Retinal pigment epithelial cell (primary cell): ENCODE results near the gene CTSD.
A peak's percentile ranks its signal among the peaks of the same experiment; 100 is the strongest.

ENCODE experiments used
- DNase-seq: peaks from one replicate; pipeline ENCODE4 v3.0.0-alpha.2; 2010; ENCODE audit warnings: low read depth
- H3K4me3 ChIP-seq: 2 replicates; pipeline ENCODE4 v1.5.1; 2011; ENCODE audit warnings: mild to moderate bottlenecking, low read length, control low read depth, moderate library complexity
- CTCF ChIP-seq: conservative IDR thresholded peaks from 2 replicates; pipeline ENCODE4 v1.5.1; 2011; ENCODE audit warnings: low read depth, low read length, control low read depth, inconsistent platforms

CTSD gene

GRCh38 chr11:1760351-1761109 lies 3.2 kb downstream of the CTSD start:
- peak overlapping the region; percentile 83 for H3K4me3 ChIP-seq
- DNase-seq = peak; percentile 56
- TF ChIP-seq CTCF = no peak

DNA sequence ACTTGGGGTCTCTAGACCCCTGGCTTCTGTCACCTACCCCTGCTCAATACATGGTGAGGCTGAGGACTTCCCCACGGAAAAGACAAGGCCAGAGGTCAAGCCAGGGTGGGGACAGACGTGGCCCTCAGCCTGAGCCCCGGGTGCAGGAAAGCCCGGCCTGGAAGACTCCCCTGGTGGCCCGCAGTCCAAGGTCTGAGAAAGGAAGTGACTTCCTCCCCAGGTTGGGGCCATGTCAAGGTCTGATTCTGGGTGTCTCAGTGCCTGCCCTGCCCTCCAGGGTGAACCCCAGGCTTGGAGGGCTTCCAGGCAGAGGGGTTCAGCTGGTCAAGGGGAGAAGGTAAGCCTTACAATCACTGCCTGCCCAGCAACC lies 3.9 kb downstream of the CTSD start:
- DNase-seq = no peak
- no peak for TF ChIP-seq CTCF
- peak overlapping the region; percentile 19 for H3K4me3 ChIP-seq

DNA sequence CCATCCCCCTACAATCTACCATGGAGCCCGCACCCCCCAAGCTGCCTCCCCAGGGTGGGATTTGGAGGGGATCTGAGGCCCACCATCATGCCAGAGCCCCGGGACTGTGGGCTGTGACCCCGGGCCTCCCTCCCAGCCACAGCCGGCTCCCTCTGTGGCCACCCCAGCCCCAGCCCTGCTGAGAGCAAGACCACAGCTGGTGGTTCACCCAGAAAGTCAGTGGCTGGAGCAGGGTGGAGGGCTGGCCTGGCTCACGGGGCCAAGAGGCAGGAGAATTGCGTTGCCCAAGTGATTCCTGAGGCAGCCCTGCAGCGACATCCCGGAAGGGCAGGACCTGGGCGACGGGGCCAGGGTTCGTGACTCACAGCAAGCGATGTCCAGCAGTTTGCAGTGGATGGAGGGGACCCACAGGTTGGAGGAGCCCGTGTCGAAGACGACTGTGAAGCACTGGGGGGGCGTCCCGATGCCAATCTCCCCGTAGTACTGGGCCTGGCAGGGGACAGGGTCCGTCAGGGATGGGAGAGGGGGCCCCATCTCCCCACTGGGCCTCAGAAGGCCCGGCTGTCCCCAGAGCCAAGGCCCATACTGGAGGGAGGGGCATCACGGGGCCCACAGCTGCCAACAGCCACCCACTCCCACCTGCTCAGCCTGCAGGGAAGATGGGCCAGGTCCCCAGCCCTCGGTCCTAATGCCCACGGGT lies 4.4 kb downstream of the CTSD start:
- TF ChIP-seq CTCF = no peak
- H3K4me3 ChIP-seq = peak overlapping the region; percentile 8
- DNase-seq = no peak

- DNase-seq = no peak
- H3K4me3 ChIP-seq = no peak overlapping the region
- TF ChIP-seq CTCF = no peak
These were observed 5.0 kb downstream of the CTSD start for GRCh38 chr11:1758611-1759150.

DNA sequence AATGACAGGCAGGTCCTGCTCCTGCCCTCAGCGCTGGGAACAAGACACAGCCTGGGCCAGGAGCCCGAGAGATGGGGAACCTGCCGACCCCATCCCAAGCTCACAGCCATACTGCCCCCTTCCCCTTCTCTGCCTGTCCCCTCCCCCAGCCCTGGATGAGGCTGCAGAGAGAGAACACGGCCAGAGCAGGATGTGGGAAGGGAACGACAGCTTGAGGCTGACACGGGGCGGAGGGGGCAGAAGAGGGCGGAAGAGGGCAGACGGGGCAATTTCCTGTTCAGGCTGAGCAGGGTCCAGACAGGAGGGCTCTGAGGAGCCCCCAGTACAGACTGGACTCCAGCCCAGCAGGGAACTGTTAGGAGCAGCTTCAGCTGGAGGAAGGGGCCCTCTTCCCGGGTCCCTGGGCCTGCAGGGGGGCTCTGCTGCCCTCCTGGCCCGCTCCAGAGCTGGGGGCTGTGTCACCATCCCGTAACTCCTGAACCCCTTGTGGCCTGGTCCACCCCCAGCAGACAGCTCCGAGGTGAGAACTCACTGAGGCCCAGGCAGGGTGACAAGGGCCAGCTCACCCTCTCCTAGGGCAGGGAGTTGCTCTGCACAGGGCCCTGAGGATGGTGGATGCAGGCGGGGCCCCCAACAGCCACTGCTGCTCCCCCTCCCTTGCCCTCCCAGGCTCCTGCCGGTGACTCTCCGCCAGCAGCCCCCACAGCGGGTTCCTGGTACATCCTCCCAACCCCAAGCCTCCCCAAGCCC lies 5.7 kb downstream of the CTSD start:
- H3K4me3 ChIP-seq = no peak overlapping the region
- no peak for TF ChIP-seq CTCF
- no peak for DNase-seq

- no peak for DNase-seq
- no peak overlapping the region for H3K4me3 ChIP-seq
- no peak for TF ChIP-seq CTCF
These were observed 6.6 kb downstream of the CTSD start for GRCh38 chr11:1756791-1757771.
